NCI-H510A (cell line): ENCODE data around the gene ENPP4.
"Not testable (repeated sequence)": the region's sequence is repeated elsewhere in the genome, so short reads cannot be mapped to it uniquely, and the experiment has no call there.

Source experiments
- DNase-seq: peaks from one replicate; lab custom pipeline; 2025; lab: John Stamatoyannopoulos, UW

Gene ENPP4

DNA sequence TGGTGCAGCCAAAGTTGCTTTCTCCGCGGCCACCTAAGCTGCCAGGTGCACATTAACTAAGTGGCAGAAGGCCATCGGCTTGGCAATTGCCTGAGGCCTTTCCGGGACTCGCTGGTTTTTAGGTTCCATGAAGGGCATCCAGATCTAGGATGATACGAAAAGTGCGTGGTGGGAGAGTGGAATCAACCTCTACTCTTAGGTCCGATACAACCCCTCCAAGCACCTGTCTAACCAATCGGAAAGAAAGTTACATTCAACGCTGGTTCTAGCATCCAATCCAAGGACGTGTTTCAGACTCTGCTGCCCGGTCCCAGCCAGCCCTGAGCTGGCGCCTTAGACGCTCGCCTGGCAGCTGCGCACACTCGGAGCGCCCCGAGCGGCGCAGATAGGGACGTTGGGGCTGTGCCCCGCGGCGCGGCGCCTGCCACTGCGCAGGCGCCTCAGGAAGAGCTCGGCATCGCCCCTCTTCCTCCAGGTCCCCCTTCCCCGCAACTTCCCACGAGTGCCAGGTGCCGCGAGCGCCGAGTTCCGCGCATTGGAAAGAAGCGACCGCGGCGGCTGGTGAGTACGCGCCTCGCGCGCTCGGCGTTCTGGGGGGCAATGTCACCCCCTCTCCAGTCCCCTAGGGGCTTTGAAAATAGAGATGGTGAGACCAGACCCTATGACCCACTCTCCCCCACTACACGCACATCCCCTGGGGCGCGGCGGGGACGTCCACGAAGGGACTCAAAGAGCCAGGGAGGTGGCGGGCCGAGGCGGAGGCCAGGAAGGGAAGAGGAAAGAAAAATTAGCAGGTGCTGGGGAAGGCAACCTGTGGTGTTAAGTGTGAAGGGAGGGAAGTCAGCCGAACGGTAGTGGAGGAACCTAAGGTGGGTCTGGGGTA is at the start of gene ENPP4:
Gene ENPP4 (plus strand): TSS at position 361 of the 883 bp plus-strand sequence. CDS start 9,595 bp downstream, outside the sequence.
- peak; percentile 83 for DNase-seq

GRCh38 chr6:46080111-46080510 is 49.7 kb upstream of the ENPP4 start:
- no peak for DNase-seq

DNA sequence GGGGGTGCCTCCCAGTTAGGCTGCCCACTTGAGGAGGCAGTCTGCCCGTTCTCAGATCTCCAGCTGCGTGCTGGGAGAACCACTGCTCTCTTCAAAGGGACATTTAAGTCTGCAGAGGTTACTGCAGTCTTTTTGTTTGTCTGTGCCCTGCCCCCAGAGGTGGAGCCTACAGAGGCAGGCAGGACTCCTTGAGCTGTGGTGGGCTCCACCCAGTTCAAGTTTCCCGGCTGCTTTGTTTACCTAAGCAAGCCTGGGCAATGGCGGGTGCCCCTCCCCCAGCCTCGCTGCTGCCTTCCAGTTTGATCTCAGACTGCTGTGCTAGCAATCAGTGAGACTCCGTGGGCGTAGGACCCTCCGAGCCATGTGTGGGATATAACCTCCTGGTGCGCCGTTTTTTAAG is 44.1 kb upstream of the ENPP4 start:
- DNase-seq = not testable (repeated sequence)

DNA sequence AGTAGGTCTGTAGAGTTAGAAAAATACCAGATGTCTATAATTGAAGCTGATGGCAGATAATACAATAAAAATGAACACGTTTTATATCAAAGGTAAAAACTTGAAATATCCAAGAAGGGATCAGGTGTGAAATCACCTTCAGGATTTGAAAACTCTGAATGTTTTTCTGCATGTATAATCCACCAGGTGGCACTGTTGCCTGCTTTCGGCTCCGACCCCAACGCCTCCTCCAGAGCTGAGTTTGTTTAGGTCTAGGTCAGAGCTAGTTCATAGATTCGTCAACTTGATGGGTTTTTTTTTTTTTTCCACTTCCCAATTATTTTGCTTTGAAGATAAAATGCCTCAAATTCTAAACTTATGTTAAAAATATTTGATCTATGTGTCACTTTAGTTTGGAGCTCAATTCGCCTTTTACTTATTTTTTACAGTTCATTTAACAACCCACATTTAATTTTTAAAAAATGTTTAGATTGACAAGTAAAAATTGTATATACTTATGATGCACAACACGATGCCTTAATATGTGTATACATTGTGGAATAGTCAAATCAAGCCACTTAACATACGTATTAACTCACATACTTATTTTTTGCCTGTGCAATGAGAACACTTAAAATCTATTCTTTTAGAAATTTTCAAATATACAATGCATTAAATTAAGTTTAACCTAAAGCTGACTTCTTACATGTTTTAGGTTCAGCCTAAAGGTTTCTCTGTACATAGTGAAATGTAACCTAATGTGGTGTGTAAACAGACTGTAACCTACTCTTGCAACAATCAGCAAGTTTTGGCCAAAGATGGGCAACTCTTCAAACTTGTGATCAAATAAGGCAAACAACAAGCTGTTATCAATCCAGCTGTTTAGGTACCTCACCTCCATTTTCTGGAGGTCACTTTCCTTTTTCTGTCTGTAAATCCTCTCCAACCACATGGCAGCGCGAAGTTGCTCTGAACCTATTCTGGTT is 39.4 kb upstream of the ENPP4 start:
- peak; percentile 56 for DNase-seq

DNA sequence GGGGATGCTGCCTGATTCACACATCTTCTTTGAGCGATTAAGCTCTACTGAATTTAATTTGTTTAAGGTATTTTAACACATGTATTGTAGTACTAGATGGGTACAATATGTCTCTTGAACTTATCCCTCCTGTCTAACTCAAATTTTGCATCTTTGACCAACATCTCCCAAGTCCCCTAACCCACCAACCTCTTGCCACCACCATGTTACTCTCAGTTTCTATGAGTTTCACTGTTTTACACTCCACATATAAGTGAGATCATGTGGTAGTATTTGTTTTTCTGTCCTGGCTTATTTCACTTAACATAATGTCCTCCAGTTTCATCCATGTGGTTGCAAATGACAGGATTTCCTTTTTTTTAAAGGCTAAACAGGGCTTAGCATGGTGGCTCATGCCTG is 38.7 kb upstream of the ENPP4 start:
- no peak for DNase-seq

GRCh38 chr6:46095251-46095650 is 34.5 kb upstream of the ENPP4 start:
- DNase-seq = no peak

GRCh38 chr6:46097366-46097765 is 32.4 kb upstream of the ENPP4 start:
- peak; percentile 23 for DNase-seq

- DNase-seq = peak; percentile 76
Observed at GRCh38 chr6:46098678-46099077, 31.1 kb upstream of the ENPP4 start.

GRCh38 chr6:46099952-46100351 is 29.8 kb upstream of the ENPP4 start:
- no peak for DNase-seq

- no peak for DNase-seq
Observed at GRCh38 chr6:46102123-46102522, 27.7 kb upstream of the ENPP4 start.

- DNase-seq = no peak
Observed at GRCh38 chr6:46103441-46104115, 26.2 kb upstream of the ENPP4 start.

DNA sequence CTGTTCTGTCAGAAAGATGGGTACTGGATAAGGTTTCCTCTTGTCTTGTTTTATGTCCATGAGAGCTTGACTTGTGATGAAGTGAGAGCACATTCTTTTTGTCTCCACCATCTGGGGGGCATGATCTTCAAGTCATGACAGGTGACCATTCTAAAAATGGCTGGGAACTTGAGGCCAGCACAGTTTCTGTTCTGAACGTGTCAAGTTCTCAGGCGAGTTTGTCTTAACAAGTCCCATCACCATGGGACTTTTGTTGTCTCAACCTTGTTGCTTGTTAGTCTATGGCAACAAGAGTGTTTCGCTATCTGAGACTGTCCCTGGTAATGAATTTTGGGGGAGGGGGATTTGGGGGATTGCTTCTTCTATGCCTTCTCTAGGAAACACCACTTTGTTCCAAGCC is 25.6 kb upstream of the ENPP4 start:
- DNase-seq = no peak

DNA sequence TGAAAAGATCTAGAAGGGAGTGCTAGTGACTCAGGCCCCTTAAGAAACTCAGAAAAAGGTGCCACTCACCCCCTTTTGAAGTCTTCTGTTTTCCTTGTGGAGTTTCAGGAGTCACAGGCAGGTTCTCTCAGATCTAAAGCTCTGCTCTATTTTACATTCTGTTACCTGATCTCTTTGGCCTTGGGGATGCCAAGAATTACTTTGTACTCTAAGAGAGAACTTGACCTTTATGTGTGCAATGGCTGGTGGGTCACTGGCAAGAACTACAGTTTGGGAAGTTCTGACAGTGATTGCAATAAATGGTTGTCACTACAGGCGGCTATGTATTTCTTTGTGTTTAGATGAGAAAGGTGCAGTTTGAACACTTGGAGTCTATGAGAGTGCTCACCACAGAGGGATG is 24.2 kb upstream of the ENPP4 start:
- no peak for DNase-seq

GRCh38 chr6:46113370-46113769 is 16.4 kb upstream of the ENPP4 start:
- DNase-seq = peak; percentile 92

- no peak for DNase-seq
Observed at GRCh38 chr6:46115634-46116033, 14.2 kb upstream of the ENPP4 start.

DNA sequence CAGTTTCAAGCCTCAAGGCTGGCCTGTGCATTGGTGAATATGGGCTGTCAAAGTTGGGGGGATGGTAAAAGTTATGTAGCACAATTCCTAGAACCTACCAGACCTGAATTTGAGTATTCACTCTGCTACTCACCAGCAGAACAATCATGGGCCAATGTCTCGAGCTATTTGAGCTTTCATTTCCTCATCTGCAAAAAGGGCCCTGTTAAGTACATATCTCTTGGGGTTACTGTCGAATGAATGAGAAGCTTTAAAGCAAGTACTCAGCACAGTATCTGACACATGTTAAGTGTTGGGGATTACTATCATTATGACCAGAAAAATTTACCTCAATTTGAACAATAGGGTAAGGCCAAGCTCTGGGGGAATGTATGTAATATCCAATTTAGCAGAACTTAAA is 13.5 kb upstream of the ENPP4 start:
- DNase-seq = no peak

DNA sequence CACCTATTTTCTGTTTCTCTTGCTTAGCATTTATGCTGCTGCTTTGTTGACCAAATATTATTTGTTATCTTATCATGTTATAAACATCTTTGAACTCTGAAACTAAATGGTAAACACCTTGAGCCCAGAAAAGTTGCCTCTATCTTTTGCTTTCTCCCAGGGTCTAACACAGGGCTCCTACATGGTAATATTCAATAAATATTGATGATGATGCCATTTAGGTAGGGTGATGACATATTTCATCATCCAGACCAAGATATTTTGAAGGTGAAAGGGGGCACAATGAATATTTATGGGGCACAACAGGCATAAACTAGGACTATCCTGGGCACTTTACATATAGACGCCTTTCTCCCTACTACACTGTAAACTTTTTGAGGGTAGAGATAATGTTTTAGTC is 11.6 kb upstream of the ENPP4 start:
- DNase-seq = no peak

DNA sequence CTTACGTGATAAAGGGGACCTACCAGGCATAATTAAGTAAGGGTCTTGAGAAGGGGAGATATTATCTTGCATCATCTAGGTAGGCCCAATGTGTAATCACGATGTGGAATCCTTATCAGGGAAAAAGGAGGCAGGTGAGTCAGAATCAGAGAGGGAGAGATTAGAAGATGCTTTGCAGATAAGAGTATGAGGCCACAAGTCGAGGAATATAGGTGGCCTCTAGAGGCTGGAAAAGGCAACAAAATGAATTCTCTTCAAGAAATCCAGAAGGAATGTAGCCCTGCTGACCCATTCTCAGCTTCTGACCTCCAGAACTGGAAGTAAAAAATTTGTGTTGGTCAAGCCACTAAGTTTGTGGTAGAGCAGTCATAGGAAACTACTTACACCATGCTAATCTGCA is 11.0 kb upstream of the ENPP4 start:
- DNase-seq = no peak

DNA sequence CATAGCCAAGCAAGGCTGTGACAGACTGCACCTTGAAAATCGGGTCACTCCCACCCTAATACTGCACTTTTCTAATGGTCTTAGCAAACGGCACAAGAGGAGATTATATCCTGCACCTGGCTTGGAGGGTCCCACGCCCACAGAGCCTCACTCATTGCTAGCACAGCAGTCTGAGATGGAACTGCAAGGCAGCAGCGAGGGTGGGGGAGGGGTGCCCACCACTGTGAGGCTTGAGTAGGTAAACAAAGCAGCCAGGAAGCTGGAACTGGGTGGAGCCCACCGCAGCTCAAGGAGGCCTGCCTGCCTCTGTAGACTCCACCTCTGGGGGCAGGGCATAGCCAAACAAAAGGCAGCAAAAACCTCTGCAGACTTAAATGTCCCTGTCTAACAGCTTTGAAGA is 10.1 kb upstream of the ENPP4 start:
- DNase-seq = not testable (repeated sequence)

DNA sequence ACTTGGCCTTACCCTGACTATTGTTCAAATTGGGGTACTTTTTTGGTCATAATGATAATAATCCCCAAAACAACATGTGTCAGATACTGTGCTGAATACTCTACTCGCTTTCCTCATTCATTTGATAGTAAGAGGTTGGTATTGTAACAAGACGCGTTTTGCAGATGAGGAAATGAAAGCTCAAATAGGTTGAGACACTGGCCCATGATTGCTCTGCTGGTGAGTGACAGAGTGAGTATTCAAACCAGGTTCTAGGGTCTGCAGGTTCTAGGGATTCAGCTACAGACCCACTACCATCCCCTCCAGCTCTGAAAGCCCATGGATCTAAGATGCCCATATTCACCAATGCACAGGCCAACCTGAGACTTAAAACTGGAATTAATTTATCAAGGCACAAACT is 1.3 kb upstream of the ENPP4 start:
- no peak for DNase-seq

DNA sequence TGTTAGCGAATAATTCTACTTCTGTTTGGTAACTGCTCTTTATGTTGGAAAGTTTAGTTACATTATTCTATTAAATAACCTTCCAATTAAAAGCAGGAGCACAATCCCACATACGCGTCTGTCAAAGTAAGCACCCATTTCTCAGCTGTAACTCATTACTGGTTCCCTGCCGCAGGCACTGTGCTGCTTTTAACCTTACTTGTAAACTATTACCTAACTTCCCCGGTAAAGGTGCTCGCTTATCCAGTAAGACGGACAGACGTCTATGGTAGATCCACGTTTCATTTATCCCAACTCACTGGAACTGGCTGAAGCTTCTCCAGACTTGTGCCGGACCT is 529 bp upstream of the ENPP4 start:
- no peak for DNase-seq

DNA sequence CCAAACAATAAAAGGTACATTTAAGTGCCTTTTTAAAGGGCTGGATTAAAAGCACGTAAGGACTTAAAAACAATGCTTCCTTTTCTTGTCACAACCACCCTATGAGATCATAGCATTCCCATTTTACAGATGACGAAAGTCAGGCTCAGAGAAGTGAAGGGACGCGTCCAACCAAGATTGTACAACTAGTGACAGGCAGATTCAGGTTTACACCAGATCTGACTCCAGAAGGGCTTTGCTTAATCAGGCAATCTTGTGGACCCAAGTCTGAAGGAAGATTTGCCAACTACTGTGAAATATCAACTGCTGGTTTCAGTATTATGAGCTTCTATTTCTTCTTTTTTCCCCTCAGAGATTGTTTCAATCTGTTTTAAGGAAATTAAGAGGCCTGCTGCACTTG is 877 bp downstream of the ENPP4 start:
- DNase-seq = no peak
